Raji (cell line): Measurements from ENCODE around the gene DOCK3.

Experiments used
- POLR2A ChIP-seq: IDR thresholded peaks from 2 replicates; pipeline ENCODE4 v1.6.1; 2011; ENCODE audit warnings: low read depth, low read length, control low read depth; ENCODE audit not compliant: insufficient read depth

Gene DOCK3

DNA sequence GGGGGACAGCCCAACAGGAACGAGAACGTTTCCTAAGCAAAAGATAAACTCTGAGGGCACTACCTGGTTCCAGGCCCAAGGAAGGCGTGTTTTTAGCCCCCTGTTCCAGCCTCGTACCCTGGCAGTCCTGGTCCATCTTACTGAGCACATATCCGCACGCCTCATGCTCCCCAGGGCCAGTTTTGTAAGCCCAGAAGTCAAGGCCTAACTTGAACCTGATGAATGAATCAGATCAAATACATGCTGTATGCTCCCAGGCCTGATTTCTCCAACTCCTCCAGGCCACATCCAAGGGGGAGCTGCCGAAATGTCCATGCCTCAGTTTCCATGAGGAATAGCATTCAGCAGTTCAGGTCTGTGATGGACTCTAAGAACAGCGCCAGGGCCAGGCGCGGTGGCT is 14.3 kb upstream of the DOCK3 start:
- no peak for TF ChIP-seq POLR2A

GRCh38 chr3:50661321-50661837 is 13.3 kb upstream of the DOCK3 start:
- TF ChIP-seq POLR2A, result no peak

DNA sequence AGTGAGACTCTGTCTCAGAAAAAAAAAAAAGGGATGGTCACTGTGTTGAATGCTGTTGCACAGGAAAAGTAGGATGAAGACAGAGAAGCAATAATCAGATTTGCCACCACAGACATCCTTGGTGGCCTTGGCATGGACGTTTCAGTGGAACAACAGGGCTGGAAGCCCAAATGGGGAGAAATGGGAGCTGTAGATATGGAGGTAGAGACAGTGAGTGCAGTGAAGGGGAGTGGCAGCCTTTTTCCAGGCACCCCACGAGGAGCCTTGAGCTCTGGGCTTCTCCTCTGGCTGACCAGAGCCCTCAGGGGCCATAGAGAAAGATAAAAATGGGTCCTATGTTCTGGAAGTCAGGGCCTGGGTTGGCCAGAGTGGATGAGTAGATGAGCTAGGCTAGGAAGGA is 12.3 kb upstream of the DOCK3 start:
- TF ChIP-seq POLR2A, result no peak

DNA sequence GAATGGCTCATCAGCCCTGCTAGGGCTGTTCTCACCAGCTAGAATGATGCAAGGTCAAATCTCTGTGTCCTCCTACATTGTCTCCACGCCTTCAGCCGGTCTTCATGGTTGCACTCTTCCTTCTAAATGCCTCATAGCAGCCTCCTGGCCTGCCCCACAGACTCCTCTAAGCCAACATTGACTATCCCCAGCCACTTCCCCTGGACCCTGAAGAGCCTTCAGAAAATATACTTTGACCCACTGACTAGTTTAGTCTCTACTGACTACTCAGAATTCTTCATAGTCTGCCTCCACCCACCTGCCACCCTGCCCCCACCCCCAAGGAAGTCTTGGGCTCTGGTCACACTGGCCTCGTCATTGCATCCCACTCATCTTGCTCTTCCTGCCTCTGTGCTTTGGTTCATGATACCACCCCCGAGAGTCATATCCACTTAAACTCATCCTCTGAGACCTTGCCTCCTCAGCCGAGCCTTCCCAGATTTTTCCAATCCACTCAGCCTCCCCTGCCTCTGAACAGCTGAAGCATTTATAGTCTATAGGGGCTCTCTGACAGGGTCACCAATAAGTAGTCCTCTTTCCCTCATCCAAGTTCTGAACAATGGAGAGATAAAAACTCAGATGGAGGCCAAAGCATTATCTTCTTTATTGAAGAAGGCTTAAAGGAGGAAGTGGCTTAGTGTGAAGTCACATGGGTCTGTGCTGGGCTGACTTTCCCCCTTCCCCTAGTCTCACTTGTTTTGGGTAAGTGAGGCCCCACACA is 9.5 kb upstream of the DOCK3 start:
- TF ChIP-seq POLR2A, result no peak

DNA sequence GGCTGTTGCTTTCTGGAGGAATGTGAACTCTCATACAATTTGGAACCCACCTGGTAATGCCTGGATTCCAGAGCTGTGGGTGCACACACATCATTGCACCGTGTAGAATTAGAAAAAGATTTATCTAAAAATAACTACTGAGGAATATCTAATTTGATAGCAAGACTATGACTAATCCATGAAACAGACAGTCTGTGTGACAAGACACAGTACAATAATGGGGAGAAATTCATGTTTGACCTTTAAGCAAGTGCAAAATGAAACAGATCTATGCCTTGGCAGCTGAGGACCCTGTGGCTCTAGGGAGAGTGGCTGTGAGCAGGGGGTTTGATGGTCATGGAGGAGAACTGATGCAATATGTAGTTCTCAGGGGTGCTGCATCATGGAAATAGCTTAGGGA is 7.9 kb upstream of the DOCK3 start:
- no peak for TF ChIP-seq POLR2A

GRCh38 chr3:50671331-50671730 is 3.4 kb upstream of the DOCK3 start:
- TF ChIP-seq POLR2A, result no peak

- TF ChIP-seq POLR2A, result no peak
These were observed 2.1 kb upstream of the DOCK3 start for GRCh38 chr3:50672656-50673055.

GRCh38 chr3:50673931-50674330 is 796 bp upstream of the DOCK3 start:
- TF ChIP-seq POLR2A, result no peak

- no peak for TF ChIP-seq POLR2A
These were observed 678 bp downstream of the DOCK3 start for GRCh38 chr3:50675179-50676030.

GRCh38 chr3:50676031-50676705 is 1.4 kb downstream of the DOCK3 start:
- TF ChIP-seq POLR2A, result no peak

- TF ChIP-seq POLR2A, result no peak
These were observed 12.5 kb downstream of the DOCK3 start for GRCh38 chr3:50687127-50687751.

- no peak for TF ChIP-seq POLR2A
These were observed 13.2 kb downstream of the DOCK3 start for GRCh38 chr3:50687916-50688315.

DNA sequence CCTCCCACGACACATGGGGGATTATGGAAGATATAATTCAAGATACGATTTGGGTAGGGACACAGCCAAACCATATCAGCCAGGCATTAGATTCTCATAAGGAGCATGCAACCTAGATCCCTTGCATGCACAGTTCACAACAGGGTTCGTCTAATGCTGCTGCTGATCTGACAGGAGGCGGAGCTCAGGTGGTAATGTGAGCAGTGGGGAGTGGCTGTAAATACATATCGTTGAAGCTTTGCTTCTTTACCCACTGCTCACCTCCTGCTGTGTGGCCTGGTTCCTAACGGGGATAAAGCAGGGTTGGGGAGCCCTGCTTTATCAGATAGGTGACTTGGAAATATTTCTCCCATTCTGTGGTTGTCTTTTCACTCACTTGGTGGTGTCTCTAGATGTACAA is 14.8 kb downstream of the DOCK3 start:
- TF ChIP-seq POLR2A, result no peak

DNA sequence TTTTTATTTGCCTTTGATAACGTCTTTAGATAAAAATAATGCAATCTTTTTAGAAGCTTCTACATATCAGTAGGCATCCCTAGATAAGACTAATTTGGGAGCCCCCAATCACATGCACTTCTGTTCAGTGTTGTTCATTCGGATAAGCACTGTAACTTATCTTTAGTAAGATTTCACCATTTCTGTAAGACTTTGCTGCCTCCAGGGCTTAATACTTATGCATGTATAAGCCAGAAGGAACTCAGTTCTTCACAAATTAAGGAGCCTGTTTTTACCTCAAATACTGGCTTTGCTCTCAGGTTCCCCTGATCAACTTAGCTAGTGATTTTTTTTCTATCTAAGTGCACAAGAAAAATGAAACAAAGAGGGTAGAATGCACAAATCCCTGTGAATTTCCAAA is 20.3 kb downstream of the DOCK3 start:
- TF ChIP-seq POLR2A, result no peak

- no peak for TF ChIP-seq POLR2A
These were observed 21.5 kb downstream of the DOCK3 start for GRCh38 chr3:50696276-50696675.
